Measurements from ENCODE around the gene ANK2.

DNA sequence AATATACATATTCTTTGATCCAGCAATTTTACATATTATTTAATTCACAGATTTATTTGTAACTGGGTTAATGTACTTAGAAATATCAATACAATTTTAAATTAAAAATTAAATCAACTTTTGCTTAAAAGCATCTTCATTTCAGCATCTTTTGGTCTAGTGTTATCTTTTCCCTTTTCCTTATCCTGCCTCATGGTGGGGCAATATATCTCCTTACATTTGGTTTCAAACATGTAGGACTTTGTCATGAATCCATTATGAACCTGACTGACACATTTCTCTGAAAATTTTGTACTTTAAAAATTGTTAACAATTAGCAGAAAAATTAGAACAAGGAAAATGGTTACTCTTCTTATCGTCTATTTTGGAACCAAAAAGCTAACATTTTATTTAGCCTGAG lies 42.8 kb upstream of the ANK2 start:
- no peak for TF ChIP-seq POLR2A (IDR thresholded peaks at IDR 0.05)
- no peak for TF ChIP-seq CTCF (IDR thresholded peaks at IDR 0.05)

Measured in thyroid gland (tissue), 4 donors.